ENCODE data around the gene MRPS27.

- TF ChIP-seq EZH2 (IDR thresholded peaks at IDR 0.05; ENCODE audit: insufficient read depth, poor library complexity, severe bottlenecking) (no peak), EZH2phosphoT487 (IDR thresholded peaks at IDR 0.05; ENCODE audit: insufficient read depth, low read depth) (no peak)
These were observed 44.1 kb upstream of the MRPS27 start for GRCh38 chr5:72364171-72364570.

Data from GM23248 (cell line).